Ureter (tissue), 1 donor: Measurements from ENCODE around the gene ETV6. TPM values are rescaled to one million over a fixed set of nuclear protein-coding genes. Genes with fewer than 3 reads are reported as not detected.

Experiments
- DNase-seq: peaks from one replicate; pipeline ENCODE4 v3.0.0-alpha.2; 2020; ENCODE audit warnings: low spot score
- total RNA-seq: library from RNA; stranded (reverse); gene quantifications from one replicate; pipeline ENCODE4 v1.2.4, GENCODE V29; 2023
- donor health status: DM: yes; HTN: yes; CAD: no.

The ETV6 gene
- total RNA-seq, 1 donor from 2014 or later = 97.4 TPM

- DNase-seq = no peak
Measured at GRCh38 chr12:11642785-11643184, 6.7 kb upstream of the ETV6 start.

GRCh38 chr12:11645391-11645790 is 4.1 kb upstream of the ETV6 start:
- no peak for DNase-seq

GRCh38 chr12:11648514-11649412 is 711 bp upstream of the ETV6 start:
- DNase-seq = peak; percentile 78

- no peak for DNase-seq
Measured at GRCh38 chr12:11650286-11651281, 1.1 kb downstream of the ETV6 start.

GRCh38 chr12:11651381-11651780 is 1.9 kb downstream of the ETV6 start:
- no peak for DNase-seq

- DNase-seq = no peak
Measured at GRCh38 chr12:11651785-11652184, 2.3 kb downstream of the ETV6 start.

GRCh38 chr12:11652351-11653040 is 3.0 kb downstream of the ETV6 start:
- peak; percentile 56 for DNase-seq

- no peak for DNase-seq
Measured at GRCh38 chr12:11653215-11653753, 3.8 kb downstream of the ETV6 start.

- DNase-seq = no peak
Measured at GRCh38 chr12:11654338-11654737, 4.9 kb downstream of the ETV6 start.

GRCh38 chr12:11654802-11655201 is 5.3 kb downstream of the ETV6 start:
- peak; percentile 19 for DNase-seq

- DNase-seq = no peak
Measured at GRCh38 chr12:11655842-11656241, 6.4 kb downstream of the ETV6 start.

GRCh38 chr12:11656550-11656949 is 7.1 kb downstream of the ETV6 start:
- DNase-seq = no peak

GRCh38 chr12:11657511-11657910 is 8.0 kb downstream of the ETV6 start:
- DNase-seq = no peak

- no peak for DNase-seq
Measured at GRCh38 chr12:11658791-11659190, 9.3 kb downstream of the ETV6 start.

GRCh38 chr12:11660624-11661023 is 11.2 kb downstream of the ETV6 start:
- no peak for DNase-seq

- no peak for DNase-seq
Measured at GRCh38 chr12:11661491-11662089, 12.1 kb downstream of the ETV6 start.

- DNase-seq = no peak
Measured at GRCh38 chr12:11662369-11662768, 12.9 kb downstream of the ETV6 start.

- no peak for DNase-seq
Measured at GRCh38 chr12:11663130-11663529, 13.7 kb downstream of the ETV6 start.

GRCh38 chr12:11664101-11664500 is 14.6 kb downstream of the ETV6 start:
- DNase-seq = no peak

GRCh38 chr12:11666131-11667050 is 16.9 kb downstream of the ETV6 start:
- DNase-seq = no peak
